Activated CD8-positive, alpha-beta memory T cell treated with anti-CD3 and anti-CD28 coated beads for 48 hours (primary cell): Measurements from ENCODE around the gene PNKD.
A peak's percentile ranks its signal among the peaks of the same experiment; 100 is the strongest.

Experiments
- DNase-seq, 3 experiments: peaks; one replicate each; pipeline ENCODE4 v3.0.0-alpha.2; 2020; ENCODE audit warnings: low read depth in 2 of 3, low spot score in 2 of 3

The PNKD gene

DNA sequence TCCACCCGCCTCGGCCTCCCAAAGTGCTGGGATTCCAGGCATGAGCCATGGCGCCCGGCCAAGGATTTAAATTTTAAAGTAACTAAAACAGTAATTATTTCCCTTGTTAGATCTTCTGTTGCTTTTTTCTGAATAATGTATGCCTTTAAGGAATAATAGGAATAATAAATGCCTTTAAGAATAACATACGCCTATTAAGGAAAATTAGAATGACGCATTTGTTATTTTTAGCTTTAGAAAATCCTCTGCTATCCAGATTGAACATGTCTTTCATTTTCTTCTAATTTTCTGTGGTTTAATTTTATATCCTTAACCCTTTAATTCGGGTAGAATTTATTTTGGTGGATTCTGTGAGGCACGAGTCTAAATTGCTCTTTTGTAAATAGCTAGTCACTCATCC lies 45.1 kb downstream of the PNKD start:
- DNase-seq, result no peak

DNA sequence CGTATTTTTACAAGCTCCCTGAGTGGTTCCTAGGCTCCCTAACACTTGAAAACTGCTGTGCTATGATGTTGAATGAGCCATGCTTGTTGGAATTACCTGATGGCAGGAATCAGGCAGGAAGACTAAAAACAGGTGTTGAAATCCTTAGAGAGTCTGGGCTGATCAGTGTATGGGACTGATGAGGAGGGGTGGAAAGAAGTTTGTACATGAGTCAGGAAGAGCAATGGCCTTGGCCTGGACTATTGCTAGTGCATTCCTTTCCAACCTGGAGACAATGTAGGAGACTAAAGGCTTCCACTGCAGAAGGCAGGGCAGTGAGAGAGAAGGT lies 46.9 kb downstream of the PNKD start:
- no peak for DNase-seq

DNA sequence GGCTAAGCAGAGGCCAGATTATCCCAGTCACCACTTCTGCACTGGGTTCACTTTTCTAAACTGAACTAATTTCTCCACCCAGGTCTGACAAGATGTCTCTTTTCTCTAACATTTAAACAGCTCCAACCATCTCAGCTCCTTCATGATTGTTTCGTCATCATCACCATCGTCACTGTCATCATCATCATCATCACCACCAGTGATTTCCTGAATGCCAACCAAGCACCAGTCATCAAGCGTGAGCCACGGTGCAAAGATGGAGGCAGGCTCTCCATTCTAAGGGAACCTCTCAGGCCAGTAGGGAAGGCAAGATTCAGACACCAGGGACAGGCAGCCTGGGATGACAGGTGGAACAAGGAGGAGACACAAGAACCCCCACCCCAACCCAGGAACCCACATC lies 47.5 kb downstream of the PNKD start:
- no peak for DNase-seq

DNA sequence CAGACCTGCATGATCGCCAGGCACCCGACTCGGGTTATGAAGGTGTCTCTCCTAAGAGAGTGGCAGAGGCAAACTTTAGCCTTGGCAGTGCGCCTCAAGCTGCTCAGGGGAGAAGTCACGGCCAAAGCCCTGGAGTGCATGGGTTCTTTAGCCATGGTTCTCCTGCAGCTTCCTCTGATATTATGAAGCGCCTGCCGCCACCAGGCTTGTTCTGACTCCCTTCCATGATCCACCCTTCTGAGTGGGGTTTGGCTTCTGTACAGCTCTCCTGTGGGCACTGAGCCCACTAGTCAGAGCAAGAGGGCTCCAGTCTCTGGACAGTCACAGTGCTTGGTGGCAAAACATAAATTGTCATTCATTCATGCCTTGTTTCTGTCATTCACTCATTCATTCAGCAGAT lies 47.9 kb downstream of the PNKD start:
- no peak for DNase-seq

DNA sequence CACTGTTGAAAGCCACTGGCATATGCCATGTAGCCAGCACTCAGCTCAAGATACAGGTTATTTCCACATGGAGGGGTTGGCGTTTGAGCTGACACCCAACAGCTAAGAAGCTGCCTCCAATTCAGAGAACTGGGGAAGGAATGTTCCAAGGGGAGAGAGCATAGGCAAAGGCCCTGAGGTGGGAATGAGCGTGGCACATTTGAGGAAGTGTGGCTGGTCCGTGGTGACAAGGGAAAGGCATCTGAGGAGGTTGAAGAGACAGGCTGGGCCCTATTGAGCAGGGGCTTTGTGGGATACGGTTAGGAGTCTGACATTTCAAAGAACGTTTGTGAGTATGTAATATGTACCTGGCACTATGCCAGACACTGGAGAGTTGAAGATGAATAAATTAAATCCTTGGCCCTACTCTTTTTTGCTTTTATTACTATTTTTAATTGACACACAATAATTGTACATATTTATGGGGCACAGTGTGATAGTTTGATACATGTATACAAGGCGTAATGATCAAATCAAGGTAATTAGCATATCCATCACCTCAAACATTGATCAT lies 49.6 kb downstream of the PNKD start:
- DNase-seq, result no peak

DNA sequence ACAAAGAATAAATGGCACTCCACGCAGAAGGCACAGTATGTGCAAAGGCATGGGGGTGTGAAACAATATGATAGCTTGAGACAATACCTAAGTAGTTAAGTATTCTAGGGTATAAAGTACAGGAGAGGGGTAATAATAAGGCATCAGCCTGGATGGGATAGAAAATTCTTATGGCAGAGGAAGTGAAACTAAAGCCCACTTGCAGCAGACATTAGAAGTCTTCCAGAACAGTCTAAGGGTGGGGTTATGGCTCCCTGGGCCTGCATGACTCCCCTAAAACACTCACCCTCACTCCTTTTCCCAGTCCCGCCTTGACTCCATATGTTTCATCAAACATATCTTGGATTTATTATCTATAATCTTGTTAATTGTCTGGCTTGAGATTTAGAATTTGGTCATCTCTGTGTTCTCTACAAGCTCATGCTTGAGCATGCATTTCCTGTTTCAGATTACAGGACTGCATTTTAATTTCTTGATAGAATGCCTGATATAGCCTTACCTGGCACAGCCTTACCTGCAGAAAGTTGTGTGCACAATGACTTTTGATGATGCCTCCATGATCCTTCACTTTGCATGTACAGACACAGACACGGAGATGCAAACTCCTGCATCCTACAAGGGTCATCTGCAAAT lies 50.5 kb downstream of the PNKD start:
- no peak for DNase-seq

DNA sequence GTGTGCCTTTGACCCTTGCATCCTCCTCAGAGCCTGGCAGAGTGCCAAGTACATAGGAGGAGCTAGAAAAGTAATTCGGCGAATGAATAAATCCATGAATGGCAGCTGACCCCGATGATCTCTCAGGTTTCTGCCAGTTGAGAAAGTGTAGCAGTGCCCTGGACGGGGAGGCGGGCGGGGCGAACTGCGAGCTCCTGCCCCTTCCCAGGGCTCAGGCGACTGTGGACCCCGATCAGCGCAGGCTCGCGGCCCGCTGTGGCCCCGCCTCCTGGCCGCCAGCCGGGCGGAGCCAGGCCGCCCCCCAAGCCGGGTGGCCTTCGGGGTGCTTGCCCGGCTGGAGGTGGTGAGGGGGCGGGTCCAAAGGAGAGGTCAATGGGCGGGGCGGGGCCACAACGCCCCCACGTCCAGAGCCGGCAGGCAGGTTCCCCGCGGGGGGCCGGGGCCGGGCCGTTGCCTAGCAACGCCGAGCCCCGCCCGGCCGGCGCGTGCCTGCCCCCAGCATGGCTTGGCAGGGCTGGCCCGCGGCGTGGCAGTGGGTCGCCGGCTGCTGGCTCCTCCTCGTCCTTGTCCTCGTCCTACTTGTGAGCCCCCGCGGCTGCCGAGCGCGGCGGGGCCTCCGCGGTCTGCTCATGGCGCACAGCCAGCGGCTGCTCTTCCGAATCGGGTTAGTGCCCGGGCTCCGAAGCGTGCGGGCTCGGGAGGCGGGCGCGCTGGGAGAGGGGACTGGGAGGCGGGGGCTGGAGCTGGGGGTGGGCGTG lies 52.6 kb downstream of the PNKD start:
- DNase-seq, result peak in 2 of 3 experiments; percentile 16 to 31

DNA sequence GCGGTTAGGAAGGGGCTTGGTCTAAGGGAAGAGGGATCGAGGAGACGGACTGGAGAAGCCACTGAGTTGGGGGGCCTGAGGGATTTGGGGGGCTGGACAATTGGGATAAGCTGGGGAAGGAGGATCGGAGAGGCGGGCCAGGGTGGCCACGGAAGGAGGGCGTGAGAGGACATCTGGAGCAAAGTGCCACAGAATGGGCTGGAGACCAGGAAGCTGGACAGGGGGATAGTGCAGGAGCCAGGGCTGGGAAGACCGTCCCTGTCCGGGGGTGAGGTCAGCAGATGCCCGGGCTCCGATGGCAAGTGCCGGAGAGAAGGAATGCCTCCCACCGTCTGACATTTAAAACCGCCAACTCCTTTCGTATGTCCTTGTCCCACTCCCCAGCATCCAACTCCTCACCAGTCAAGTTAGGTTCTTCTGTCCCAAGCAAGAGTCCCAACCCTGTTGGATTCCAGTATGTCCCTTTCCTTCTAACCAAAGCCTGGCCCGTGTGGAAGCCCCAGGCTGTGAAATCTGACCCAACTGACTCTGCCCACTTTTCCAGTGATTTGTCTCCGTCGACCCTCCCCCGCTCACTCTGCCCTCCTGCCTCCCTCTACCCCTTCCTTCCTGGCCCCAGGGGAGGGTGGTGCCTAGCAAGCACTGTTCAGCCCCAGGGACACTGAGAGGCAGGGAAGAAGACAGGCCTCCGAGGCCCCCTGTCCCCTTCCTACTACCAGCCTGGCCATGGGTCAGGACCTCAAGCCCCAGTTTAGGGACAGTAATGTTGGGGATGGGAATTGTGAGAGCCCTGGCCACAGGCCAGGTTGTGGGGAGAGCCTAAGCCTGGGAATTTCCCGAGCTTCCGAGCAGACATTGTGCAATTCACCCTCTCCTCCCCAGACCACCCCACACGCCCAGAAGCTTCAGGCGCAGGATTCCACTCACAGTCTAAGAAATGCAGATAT lies 53.5 kb downstream of the PNKD start:
- no peak for DNase-seq

DNA sequence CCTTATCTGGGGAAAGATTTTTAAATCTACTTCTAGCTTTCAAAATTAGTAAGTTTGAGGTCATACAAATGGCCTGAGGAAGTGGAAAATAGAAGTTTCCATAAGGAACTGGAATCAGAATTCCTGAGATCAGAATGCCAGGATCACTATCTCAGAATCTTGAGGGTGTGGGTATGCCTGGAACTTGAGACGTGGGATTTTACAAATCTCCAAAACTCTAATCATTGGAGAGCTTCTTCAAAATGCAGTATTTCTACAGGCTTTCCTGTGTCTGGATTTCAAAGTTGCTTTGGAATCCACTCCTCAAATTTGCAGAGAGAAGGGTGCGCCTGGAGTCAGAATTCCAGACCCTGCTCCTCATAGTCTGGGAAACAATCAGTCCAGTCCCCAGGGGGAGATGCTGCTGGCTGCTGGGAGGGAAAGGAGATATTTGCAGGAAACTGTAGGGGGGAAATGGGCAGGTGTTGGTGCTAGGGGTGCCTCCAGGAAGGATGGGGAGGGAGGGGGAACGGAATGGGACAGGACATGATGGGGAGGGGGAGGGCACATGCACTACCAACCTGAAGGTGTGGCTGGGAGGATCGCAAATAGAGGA lies 55.3 kb downstream of the PNKD start:
- no peak for DNase-seq

DNA sequence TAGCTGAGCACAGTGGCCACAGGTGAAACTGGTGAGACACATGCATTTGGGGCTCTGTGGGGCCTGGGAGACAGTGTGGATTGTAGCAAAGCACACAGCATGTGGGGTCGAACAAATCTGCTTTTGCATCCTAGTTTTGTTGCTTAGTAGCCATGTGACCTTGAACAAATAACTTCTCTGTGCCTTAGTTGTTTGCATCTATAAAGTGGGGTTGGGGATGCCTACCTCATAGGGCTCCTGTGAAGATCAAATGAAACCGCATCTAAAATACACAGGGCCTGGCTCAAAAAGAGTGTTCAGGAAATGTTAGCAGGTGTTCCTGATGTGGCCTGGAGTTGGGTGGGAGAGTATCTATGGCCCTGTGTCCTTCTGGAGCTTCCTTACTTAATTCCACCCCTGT lies 56.0 kb downstream of the PNKD start:
- DNase-seq, result no peak

DNA sequence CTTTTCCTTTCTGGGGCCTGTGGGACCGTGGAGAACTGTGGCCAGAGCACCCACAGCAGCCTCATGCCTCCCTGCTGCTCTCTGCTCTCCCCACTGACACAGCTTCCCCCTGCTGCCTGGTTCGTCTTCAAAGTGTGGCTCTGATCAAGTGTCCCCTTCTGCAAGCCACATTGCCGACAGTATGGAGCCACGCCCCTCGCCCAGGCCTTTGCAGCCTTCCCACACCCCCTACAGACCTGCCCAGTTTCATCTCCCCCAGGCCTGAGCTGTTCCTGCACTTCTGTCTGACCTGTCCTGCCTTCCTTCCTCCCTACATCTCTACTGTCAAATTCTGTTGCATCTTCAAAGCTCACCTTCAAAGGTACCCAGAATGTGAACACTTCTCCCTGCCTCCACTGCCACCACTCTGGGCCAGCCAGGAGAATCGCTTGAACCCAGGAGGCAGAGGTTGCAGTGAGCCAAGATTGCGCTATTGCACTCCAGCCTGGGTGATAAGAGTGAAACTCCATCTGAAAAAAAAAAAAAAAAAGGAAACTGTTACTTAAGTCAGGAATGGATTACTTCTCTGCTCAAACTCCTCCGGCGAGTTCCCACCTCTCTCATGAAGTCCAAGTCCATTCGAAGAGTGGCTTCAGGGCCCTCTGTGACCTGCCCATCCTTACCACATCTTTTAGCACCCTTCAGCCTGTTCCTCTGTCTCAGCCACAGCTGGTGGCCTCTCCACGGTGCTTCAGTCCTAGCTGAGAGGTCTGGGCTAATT lies 57.3 kb downstream of the PNKD start:
- DNase-seq, result no peak

DNA sequence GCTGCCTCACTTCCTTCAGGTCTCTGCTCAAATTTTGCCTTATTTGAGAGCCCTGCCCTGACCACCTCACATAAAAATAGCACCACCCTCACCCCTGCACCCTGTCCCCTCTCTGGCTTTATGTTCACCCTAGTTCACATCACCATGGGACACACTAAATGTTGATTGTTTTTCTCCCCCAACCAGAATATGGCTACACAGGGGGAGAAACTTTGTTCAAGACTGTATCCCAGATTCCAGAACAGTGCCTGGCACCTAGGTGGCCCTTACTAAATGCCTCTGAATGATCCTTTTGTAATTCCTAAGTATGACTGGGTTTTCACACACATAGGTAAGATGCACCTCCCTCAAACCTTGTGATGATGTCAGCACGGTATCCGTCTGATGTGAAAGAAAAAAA lies 58.0 kb downstream of the PNKD start:
- no peak for DNase-seq

DNA sequence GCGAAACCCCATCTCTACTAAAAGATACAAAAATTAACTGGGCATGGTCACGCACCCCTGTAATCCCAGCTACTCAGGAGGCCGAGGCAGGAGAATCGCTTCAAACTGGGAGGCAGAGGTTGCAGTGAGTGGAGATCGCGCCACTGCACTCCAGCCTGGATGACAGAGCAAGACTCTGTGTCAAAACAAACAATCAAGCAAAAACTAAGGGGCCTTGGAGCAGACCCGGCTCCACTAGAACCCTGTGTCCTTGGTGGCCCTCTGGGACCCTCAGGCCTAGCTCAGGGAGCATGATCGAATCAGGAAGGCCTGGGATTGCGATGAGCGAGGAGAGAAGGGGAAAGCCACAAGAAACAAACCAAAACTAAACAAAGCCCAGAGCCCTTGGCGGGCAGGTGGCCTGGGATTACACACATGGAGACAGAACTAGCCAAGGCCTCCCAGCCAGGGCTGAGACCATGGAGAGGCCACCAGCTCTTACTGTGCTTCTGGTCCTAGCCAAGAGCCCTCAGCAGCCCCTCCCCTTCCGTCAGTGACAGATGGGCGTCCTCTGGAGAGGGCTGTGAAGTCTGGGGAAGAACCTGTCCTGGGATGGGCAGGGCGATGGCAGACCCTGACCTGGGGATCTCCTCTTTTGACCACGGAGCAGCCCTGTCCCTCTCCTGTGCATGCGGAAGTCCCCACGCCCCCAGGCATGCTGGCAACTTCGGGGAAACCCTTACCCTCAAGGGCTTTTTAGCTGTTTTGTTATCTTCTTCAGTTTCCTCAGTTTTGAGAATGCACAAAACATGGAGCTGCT lies 58.9 kb downstream of the PNKD start:
- no peak for DNase-seq

DNA sequence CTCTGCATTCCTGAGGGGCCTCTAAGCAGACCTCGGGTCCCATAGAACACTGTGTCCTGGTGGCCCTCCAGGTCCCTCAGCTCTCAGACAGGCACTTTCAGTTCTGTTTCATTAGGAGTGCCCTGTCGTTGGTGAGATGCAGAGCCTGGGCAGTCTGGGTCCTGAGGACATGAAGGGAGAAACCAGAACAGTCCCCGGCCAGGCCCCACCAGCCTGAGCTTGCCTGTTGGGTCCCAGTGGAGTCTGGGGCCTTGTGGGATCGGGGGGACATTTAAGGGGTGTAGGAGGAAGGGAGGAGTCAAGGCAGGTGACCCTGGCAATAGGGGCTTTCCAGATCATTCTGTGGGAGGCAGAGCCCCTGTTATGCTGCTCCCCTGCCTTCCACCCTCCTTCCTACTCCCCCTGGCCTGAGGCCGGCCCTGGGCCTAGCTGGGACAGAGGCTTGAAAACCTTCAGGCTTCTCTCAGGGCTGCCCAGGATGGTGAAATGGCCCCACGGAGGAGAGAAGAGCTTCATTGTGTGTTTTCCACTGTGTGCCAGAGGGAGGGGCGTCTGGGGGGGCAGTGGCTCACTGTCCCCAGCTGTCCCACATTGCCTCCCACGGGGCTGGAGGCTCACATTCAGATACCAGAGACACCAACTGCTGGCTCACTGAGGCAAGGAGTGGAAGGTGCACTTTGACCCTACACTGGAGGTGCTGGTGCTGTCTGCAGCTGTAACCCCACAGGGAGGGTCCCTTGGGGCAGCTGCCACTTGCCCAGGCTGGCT lies 59.7 kb downstream of the PNKD start:
- no peak for DNase-seq

DNA sequence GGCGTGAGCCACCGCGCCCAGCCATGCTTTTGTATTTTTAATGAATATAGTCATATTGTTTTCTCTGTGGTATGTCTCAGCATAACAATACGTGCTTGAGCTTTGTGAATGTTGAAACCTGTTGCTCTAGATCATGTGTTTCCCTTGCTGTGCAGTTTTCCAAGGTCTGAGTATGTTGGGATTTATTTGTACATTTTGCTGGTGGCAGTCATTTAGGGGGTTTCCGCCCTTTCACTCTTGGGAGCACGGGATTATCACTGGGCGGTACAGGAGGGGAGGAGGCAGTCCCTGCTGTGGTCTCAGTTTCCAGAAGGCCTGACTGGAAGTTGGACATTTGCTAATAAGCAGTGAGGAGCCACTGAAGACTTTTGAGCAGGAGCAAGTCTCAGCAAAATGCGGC lies 61.4 kb downstream of the PNKD start:
- no peak for DNase-seq

DNA sequence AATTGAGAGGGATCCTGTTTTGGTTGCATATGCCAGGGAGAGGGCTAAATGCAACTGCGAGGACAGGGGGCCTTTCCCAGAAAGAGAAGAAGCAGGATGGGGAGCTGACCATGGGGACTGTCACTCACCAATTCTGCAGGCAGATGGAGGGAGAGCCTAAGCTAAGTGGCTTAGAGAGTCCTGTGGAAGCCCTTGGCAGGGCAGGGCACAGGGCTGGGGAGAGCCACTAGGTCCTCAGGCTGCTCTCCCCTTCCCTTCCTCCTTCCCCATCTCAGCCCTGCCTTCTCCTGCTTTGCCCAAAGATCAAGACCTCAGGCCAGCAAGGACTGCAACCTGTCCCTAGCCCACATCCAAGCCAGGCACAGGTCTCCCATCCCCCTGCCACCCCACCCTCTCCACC lies 62.0 kb downstream of the PNKD start:
- no peak for DNase-seq

DNA sequence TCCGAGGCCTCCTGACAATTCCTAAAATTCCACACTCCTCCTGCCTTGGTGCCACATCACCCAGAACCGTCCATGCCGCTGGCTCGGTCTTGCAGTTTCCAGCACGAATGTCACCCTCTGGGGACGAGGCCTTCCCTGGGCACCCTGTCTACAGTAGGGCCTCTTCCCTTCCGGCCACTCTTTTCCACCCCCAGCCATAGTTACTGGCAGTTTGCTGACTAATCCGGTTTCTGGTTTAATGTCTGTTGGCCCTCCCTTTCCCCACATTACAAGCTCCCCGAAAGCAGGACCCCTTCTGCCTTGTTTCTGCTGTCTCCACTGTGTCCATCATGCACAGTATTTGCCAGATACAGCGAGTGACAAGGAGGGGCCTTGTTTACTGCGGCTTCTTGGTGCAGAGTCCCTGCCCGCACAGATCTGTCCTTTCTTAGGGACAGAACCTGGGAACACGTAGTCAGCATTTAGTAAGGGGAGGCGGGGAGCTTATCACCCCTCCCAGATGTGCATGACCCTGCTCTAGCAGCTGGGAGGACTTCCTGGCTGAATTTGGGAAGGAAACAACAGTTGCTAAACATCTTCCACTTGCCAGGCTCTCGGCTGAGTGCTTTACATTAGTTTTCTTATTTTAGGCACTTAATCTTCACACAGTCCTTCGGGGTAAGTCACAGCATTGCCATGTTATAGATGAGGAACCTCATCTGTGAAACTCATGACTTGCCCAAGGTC lies 62.8 kb downstream of the PNKD start:
- no peak for DNase-seq

DNA sequence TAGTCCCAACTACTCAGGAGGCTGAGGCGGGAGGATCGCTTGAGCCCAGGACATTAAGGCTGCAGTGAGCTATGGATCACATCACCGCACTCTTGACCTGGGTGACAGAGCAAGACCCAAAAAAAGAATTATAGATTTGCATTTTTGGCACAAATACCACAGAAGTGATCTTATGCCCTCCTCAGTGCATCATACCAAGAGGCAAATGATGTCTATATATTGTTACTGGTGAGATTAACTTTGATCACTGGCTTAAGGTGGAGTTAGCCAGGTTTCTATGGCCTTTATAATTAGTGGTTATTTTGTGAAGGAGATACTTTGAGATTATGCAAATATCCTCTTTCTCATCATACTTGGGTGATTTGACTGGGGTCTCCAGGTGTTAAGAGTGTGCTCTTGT lies 64.2 kb downstream of the PNKD start:
- no peak for DNase-seq
